Stomach smooth muscle (tissue), 2 donors: ENCODE results near the gene C11orf21.

Experiments
- H3K27ac ChIP-seq: one replicate; pipeline ENCODE4 v1.7.0; 2013; ENCODE audit warnings: mild to moderate bottlenecking, low read length, inconsistent platforms
- H3K27me3 ChIP-seq, 2 donors: one replicate each; pipeline ENCODE4 v1.7.0; 2013; ENCODE audit warnings: low read length in 2 of 2; ENCODE audit not compliant: insufficient read depth in 2 of 2, control insufficient read depth in 1 of 2
- H3K36me3 ChIP-seq, 2 donors: one replicate each; pipeline ENCODE4 v1.7.0; 2013; ENCODE audit warnings: low read length in 2 of 2; ENCODE audit not compliant: control insufficient read depth in 2 of 2, insufficient read depth in 2 of 2
- H3K4me1 ChIP-seq: one replicate; pipeline ENCODE4 v1.7.0; 2013; ENCODE audit warnings: low read length; ENCODE audit not compliant: control insufficient read depth, insufficient read depth
- H3K4me3 ChIP-seq, 2 donors: one replicate each; pipeline ENCODE4 v1.7.0; 2013; ENCODE audit warnings: low read length in 2 of 2
- H3K9ac ChIP-seq, 2 donors: one replicate each; pipeline ENCODE4 v1.7.0; 2013; ENCODE audit warnings: low read length in 2 of 2, mild to moderate bottlenecking in 1 of 2
- H3K9me3 ChIP-seq, 2 donors: one replicate each; pipeline ENCODE4 v1.7.0; 2013; ENCODE audit warnings: low read length in 2 of 2; ENCODE audit not compliant: control insufficient read depth in 2 of 2
- donor health status: healthy.
- donor health status: Pancreatic carcinoma.

Gene C11orf21

GRCh38 chr11:2268729-2269600, 32.8 kb downstream of the C11orf21 start:
- Histone ChIP-seq H3K4me1 (peaks cover 20% of the 10 kb centered on the region), H3K27ac (no peak overlapping the region), H3K4me3 (peak overlapping the region; percentile 25 to 47), H3K27me3 (peaks cover 15 to 51% of the 10 kb centered on the region in 2 donors), H3K36me3 (no peaks in the 10 kb centered on the region), H3K9ac (no peak overlapping the region), H3K9me3 (no peaks in the 10 kb centered on the region)

DNA sequence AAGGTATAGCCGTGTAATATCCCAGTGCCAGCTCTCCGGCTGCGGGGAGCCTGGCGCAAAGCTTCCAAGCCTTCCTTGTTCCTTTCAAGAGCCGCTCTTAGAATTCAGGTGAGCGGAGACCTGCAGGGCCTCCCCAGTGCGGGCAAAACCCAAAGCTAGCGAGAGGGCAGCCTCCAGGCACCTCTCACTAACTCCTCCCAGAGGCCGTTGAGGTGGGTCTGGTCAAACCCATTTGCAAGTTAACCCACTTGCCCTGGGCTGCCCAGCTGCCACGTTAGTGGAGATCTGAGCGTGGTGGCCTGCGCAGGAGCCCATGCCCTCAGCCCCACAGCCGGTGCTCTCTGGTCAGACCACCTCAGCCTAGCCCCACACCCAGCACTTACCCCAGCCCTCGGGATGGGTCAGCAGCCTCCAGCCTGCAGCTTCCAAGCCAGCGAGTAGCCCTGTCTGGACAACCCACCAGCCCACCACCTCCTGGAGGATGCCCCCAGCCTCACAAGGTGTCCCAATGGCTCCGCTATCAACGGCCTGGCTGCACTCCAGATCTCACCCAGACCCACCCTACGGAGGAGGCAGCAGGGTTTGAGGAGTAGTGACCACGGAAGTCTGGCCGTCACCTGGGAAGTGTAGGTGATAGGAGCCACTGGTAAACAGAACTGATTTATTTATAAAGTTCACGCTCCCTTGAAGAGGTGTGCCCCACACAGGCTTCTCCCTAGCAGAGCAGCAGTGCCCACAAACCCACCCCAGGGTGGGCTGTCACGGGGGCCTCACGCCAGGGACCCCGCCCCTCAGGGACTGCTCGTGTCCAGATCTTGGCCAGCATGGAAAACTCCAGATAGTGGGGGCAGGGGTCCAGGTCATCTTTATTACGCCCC, 33.6 kb downstream of the C11orf21 start:
- Histone ChIP-seq H3K27ac (no peak overlapping the region), H3K9ac (no peak overlapping the region), H3K4me3 (no peak overlapping the region), H3K9me3 (no peaks in the 10 kb centered on the region), H3K27me3 (peaks cover 15 to 51% of the 10 kb centered on the region in 2 donors), H3K36me3 (no peaks in the 10 kb centered on the region), H3K4me1 (peaks cover 20% of the 10 kb centered on the region)

GRCh38 chr11:2267306-2267850, 34.3 kb downstream of the C11orf21 start:
- peaks cover 20% of the 10 kb centered on the region for H3K4me1 ChIP-seq
- no peak overlapping the region for H3K4me3 ChIP-seq
- no peaks in the 10 kb centered on the region for H3K36me3 ChIP-seq
- H3K27ac ChIP-seq, result no peak overlapping the region
- H3K27me3 ChIP-seq, result peaks cover 16 to 49% of the 10 kb centered on the region in 2 donors
- H3K9ac ChIP-seq, result no peak overlapping the region
- H3K9me3 ChIP-seq, result no peaks in the 10 kb centered on the region

DNA sequence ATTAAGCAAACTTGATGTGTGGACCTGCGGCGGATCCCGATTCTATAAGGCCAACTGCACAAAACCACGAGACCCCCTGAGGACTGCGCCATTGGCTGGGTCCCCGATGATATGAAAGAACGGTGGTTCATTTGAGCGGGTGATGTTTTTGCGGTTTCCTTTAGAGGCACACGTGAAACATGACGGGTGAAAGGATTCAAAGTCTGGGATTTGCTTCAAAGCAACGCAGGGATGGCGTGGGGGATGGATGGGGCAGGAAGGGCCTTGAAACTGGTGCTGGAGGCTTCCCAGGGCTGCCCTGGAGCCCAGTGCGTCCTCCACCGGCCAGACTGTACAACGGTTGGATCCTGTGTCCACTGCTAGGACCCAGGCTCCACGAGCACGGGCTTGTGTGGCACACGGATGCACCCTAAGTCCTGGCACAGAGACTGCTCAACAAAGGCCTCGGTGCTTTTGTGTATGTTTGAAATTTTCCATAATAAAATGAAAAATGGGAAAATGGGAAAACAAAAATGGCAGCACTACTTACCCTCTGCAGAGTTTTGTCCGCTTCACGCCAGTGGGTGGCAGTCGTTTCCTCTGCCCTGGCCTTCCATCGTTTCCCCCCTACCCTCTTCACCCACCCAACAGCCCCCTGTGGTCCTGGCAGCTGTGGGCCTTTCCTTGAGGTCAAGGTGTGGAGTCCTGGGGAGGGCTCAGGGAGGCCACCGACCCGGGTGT, 35.0 kb downstream of the C11orf21 start:
- peaks cover 13 to 43% of the 10 kb centered on the region in 2 donors for H3K27me3 ChIP-seq
- no peaks in the 10 kb centered on the region for H3K9me3 ChIP-seq
- no peak overlapping the region for H3K4me3 ChIP-seq
- no peaks in the 10 kb centered on the region for H3K36me3 ChIP-seq
- no peak overlapping the region for H3K27ac ChIP-seq
- H3K4me1 ChIP-seq, result peaks cover 20% of the 10 kb centered on the region
- no peak overlapping the region for H3K9ac ChIP-seq

GRCh38 chr11:2265854-2266585, 35.7 kb downstream of the C11orf21 start:
- no peaks in the 10 kb centered on the region for H3K9me3 ChIP-seq
- H3K4me1 ChIP-seq, result peaks cover 19% of the 10 kb centered on the region
- no peak overlapping the region for H3K4me3 ChIP-seq
- H3K9ac ChIP-seq, result no peak overlapping the region
- H3K27me3 ChIP-seq, result peaks cover 10 to 37% of the 10 kb centered on the region in 2 donors
- no peaks in the 10 kb centered on the region for H3K36me3 ChIP-seq
- no peak overlapping the region for H3K27ac ChIP-seq

DNA sequence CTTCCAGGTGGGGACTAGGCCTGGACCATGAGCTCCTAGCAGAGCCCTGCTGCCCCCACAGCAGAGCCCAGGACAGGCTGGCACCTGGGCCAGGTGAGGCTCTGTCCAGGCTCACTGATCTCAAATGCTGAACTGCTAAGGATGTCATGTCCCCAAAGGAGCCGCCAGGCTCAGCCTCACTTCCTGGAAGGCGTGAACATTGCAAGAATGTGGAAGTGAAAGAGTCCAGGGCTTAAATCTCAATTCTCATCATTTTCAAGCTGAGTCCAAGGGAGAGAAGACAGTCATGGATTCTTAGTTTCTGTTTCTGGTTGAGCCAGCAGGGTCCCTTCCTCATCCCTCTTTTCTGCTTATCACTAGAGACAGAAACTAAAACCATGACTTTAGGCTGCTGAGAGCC, 36.3 kb downstream of the C11orf21 start:
- Histone ChIP-seq H3K9me3 (no peaks in the 10 kb centered on the region), H3K27ac (no peak overlapping the region), H3K27me3 (peaks cover 9 to 31% of the 10 kb centered on the region in 2 donors), H3K9ac (no peak overlapping the region), H3K4me1 (peaks cover 13% of the 10 kb centered on the region), H3K36me3 (no peaks in the 10 kb centered on the region), H3K4me3 (no peak overlapping the region)

- no peak overlapping the region for H3K27ac ChIP-seq
- H3K4me1 ChIP-seq, result peaks cover 5% of the 10 kb centered on the region
- H3K36me3 ChIP-seq, result no peaks in the 10 kb centered on the region
- H3K4me3 ChIP-seq, result no peak overlapping the region
- H3K9ac ChIP-seq, result no peak overlapping the region
- H3K27me3 ChIP-seq, result peaks cover 7 to 23% of the 10 kb centered on the region in 2 donors
- H3K9me3 ChIP-seq, result no peaks in the 10 kb centered on the region
These were observed 37.2 kb downstream of the C11orf21 start for GRCh38 chr11:2264366-2265053.

DNA sequence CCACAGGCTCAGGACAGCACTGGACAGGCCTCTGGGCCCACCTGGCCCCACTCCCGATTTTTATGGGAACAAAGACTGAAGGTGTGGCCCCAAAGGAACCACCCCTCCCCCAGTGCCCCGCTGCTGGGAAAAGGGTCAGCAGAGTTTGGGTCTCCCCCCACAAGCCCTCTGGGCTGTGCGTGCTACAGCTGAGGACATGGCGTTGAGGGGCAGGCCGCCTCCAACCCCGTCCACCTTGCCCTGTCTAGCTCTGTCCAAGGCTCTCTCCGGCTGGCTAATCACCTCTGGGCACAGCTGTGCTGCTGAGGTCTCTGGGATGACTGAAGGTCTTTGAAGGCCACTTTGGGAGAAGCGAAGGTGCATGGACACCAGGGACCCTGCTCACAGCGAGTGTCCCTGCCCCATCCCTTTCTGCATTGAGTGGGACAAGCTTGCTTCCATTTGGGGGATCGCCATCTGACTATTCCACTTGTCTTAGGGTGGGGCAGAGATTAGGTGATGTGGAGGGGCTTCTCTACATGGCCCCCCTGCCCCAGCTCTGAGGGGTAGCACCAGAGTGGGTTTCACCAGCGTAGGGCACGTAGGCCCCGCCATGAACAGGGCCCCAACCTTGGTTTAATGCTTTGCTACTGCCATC, 37.9 kb downstream of the C11orf21 start:
- H3K9ac ChIP-seq, result no peak overlapping the region
- no peak overlapping the region for H3K27ac ChIP-seq
- no peaks in the 10 kb centered on the region for H3K4me1 ChIP-seq
- no peaks in the 10 kb centered on the region for H3K9me3 ChIP-seq
- peaks cover 10 to 17% of the 10 kb centered on the region in 2 donors for H3K27me3 ChIP-seq
- no peaks in the 10 kb centered on the region for H3K36me3 ChIP-seq
- no peak overlapping the region for H3K4me3 ChIP-seq

DNA sequence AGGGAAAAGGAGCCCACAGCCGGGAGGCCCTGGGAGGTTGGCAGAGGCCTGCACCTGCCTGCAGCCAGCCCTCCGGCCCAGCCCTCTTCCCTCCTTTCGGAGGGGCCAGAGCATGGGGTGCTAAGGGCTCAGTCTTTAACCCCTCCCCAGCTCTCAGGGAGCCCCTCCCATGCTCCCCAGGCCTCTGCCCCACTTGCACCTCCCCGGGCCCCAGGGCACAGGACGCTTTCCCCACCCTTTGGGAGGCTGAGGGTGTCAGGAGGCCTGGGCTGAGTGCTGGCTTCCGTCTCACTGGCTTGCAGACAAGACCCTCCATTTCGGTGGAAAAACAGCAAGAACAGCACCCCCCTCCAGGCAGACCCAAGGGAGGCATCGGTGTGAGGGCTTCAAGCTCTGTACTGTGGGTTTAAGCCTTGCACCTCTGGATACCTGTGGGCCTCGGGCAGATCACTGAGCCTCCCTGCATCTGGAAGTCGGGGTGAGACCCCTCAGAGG, 38.6 kb downstream of the C11orf21 start:
- H3K27me3 ChIP-seq, result peaks cover 8 to 10% of the 10 kb centered on the region in 2 donors
- H3K9ac ChIP-seq, result no peak overlapping the region
- no peak overlapping the region for H3K27ac ChIP-seq
- no peaks in the 10 kb centered on the region for H3K4me1 ChIP-seq
- H3K4me3 ChIP-seq, result no peak overlapping the region
- no peaks in the 10 kb centered on the region for H3K9me3 ChIP-seq
- no peaks in the 10 kb centered on the region for H3K36me3 ChIP-seq
